Measurements from ENCODE around the gene ARHGAP26.

GRCh38 chr5:143019157-143019556 lies 249.0 kb downstream of the ARHGAP26 start:
- TF ChIP-seq CTCF (IDR thresholded peaks at IDR 0.05) (no peak), POLR2A (IDR thresholded peaks at IDR 0.05) (no peak)
